Measurements from ENCODE around the gene DAPK3. TPM values are rescaled to one million over a fixed set of nuclear protein-coding genes. Genes with fewer than 3 reads are reported as not detected.

DAPK3 gene
- 100 and 118 TPM in 2 replicates for polyA plus RNA-seq
- 82.8 and 83.9 TPM in 2 replicates for polyA minus RNA-seq

DNA sequence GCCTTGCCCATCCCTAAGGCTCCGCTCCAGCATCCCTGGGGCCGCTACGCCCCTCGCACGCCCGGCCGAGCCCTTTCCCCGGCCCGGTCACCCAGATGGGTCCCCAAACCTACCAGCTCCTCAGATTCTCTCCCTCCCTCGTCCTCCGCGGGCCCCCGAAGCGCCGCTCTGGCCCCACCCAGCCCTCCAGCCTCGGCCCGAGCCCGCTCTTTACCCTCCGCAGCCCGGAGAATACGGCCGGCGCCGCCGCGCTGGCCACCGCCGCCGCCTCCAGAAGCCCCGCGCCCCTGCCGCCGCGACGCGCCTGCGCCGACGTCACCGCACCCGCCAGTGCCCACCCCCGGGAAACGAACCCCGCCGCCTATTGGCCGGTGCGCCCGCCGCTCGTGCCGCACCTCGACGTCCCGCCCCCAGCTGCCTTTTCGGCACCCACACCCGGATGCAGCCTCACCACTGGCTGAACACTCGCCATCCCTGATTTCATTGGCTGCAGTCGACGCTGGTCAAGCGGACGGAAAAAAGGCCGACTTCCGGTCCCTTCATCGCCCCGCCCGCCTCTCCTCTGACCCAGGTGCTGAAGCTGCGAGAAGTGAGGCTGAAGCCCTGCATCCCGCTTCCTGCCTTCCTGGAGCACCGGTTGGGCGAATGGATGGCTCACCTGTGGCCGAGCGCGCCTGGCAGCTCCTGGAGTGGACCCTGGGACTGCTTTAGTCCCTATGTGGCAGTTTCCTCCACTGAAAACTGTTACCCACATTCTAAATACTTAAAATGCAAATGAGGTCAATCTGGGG, at the start of gene DAPK3:
Gene DAPK3 (minus strand): TSS at position 292 of the 791 bp plus-strand sequence. CDS start 1,364 bp downstream, outside the sequence.
- H3K9me3 ChIP-seq (ENCODE audit: low read length) = no peaks in the 10 kb centered on the region
- H4K20me1 ChIP-seq (ENCODE audit: insufficient read depth) = no peaks in the 10 kb centered on the region
- peak; percentile 78 for TF ChIP-seq POLR2AphosphoS5 (IDR thresholded peaks at IDR 0.05)
- no peak for TF ChIP-seq EP300 (conservative IDR thresholded peaks at IDR 0.05; ENCODE audit: poor library complexity, severe bottlenecking)
- TF ChIP-seq MXI1 (conservative IDR thresholded peaks at IDR 0.05; ENCODE audit: poor library complexity, severe bottlenecking) = peak; percentile 73
- peak; percentile 39 for TF ChIP-seq RAD21 (conservative IDR thresholded peaks at IDR 0.05)
- no peak for TF ChIP-seq TAF1 (IDR thresholded peaks at IDR 0.05; ENCODE audit: low read depth)
- TF ChIP-seq REST (IDR thresholded peaks at IDR 0.05; ENCODE audit: borderline replicate concordance) = peak; percentile 7
- TF ChIP-seq EZH2 (IDR thresholded peaks at IDR 0.05; ENCODE audit: borderline replicate concordance, insufficient read depth, low read length, poor library complexity, severe bottlenecking) = no peak
- peak; percentile 14 for TF ChIP-seq CTCF (IDR thresholded peaks at IDR 0.05; ENCODE audit: poor library complexity, severe bottlenecking)
- peak; percentile 19 for TF ChIP-seq SMC3 (conservative IDR thresholded peaks at IDR 0.05; ENCODE audit: poor library complexity)
- H3F3A ChIP-seq (ENCODE audit: insufficient read depth, low read length, poor library complexity, severe bottlenecking) = no peaks in the 10 kb centered on the region
- H3K79me2 ChIP-seq (replicated peaks; ENCODE audit: insufficient read depth, low read length) = peaks cover 30% of the 10 kb centered on the region
- H2AFZ ChIP-seq (ENCODE audit: low read depth, low read length) = peak within 1 kb of the TSS; percentile 45
- H3K27ac ChIP-seq (ENCODE audit: low read length) = peak within 1 kb of the TSS; percentile 85
- no peaks in the 10 kb centered on the region for H3K36me3 ChIP-seq (ENCODE audit: insufficient read depth, low read length)
- peak within 1 kb of the TSS; percentile 90 for H3K4me2 ChIP-seq (ENCODE audit: low read length)
- no peaks in the 10 kb centered on the region for H3K27me3 ChIP-seq (ENCODE audit: insufficient read depth, low read depth, low read length)
- H3K9ac ChIP-seq (ENCODE audit: low read length) = peak within 1 kb of the TSS; percentile 95
- peak within 1 kb of the TSS; percentile 94 for H3K4me3 ChIP-seq (ENCODE audit: low read length)
- H3K9me2 ChIP-seq (ENCODE audit: insufficient read depth, low read length) = no peaks in the 10 kb centered on the region

GRCh38 chr19:4019578-4019977, 48.7 kb upstream of the DAPK3 start:
- Histone ChIP-seq H3K9me3 (ENCODE audit: low read length) (no peaks in the 10 kb centered on the region), H3K9ac (ENCODE audit: low read length) (no peak overlapping the region), H3K9me2 (ENCODE audit: insufficient read depth, low read length) (no peaks in the 10 kb centered on the region), H3K4me2 (ENCODE audit: low read length) (no peak overlapping the region), H3K79me2 (replicated peaks; ENCODE audit: insufficient read depth, low read length) (peaks cover 5% of the 10 kb centered on the region), H3K36me3 (ENCODE audit: insufficient read depth, low read length) (no peaks in the 10 kb centered on the region), H3F3A (ENCODE audit: insufficient read depth, low read length, poor library complexity, severe bottlenecking) (no peaks in the 10 kb centered on the region), H4K20me1 (ENCODE audit: insufficient read depth) (peaks cover 7% of the 10 kb centered on the region), H3K27me3 (ENCODE audit: insufficient read depth, low read depth, low read length) (no peaks in the 10 kb centered on the region), H3K27ac (ENCODE audit: low read length) (no peak overlapping the region), H3K4me3 (ENCODE audit: low read length) (no peak overlapping the region), H2AFZ (ENCODE audit: low read depth, low read length) (no peak overlapping the region)
- TF ChIP-seq CTCF (IDR thresholded peaks at IDR 0.05; ENCODE audit: poor library complexity, severe bottlenecking) (no peak), POLR2AphosphoS5 (IDR thresholded peaks at IDR 0.05) (no peak), REST (IDR thresholded peaks at IDR 0.05; ENCODE audit: borderline replicate concordance) (no peak), SMC3 (conservative IDR thresholded peaks at IDR 0.05; ENCODE audit: poor library complexity) (no peak), EZH2 (IDR thresholded peaks at IDR 0.05; ENCODE audit: borderline replicate concordance, insufficient read depth, low read length, poor library complexity, severe bottlenecking) (no peak), RAD21 (conservative IDR thresholded peaks at IDR 0.05) (no peak), MXI1 (conservative IDR thresholded peaks at IDR 0.05; ENCODE audit: poor library complexity, severe bottlenecking) (no peak), EP300 (conservative IDR thresholded peaks at IDR 0.05; ENCODE audit: poor library complexity, severe bottlenecking) (no peak), TAF1 (IDR thresholded peaks at IDR 0.05; ENCODE audit: low read depth) (no peak)
